ENCODE results near the gene UBXN10. TPM values are rescaled to one million over a fixed set of nuclear protein-coding genes. Genes with fewer than 3 reads are reported as not detected.

Gene UBXN10
- total RNA-seq, 2 experiments from 2014 or later: 0.22 to 0.44 TPM

DNA sequence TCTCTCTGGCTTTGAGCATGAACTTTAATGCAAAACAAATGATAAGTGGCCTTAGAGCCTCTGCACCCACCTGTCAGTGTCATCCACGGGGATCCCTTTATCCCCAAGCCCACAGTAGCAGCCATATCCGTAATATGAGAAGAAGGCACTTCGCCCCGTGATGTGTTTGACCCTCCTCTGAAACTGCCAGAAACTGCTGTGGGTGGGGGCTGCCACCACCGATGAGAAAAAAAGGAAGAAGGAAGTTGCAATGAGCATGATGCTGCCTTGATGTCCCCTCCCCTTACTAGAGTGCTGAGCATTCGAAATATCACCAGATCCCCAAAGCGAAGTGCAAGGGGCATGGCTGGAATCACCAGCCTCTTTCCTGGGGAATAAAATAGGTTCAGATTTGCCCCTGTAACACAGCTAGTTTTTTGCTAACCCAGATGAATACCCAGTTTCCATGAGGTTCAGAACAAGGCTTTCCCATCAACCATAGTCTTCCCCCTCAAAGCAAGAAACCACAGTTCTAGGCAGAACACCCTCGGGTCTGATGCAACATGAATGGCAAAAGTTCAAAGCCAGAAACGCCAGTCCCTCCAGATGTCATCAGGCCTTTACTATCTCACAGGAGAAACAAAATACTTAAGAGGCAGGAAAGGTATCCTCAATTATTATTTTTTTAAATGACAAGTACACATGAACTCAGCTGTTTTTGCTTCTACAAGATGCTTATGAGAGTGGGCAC, 10.8 kb upstream of the UBXN10 start:
- ATAC-seq (ENCODE audit: poor library complexity) (no peak), DNase-seq (no peak)
- no peak overlapping the region for H3K4me3 Mint-ChIP-seq
- CTCF ChIA-PET: no interaction called here
- no peaks in the 10 kb centered on the region for H3K36me3 Mint-ChIP-seq (ENCODE audit: low read depth)
- H3K27me3 Mint-ChIP-seq: no peaks in the 10 kb centered on the region
- Histone ChIP-seq H3K4me1 (ENCODE audit: insufficient read depth, low read length) (peaks cover 14% of the 10 kb centered on the region), H3K27me3 (ENCODE audit: control insufficient read depth in 1 of 2, insufficient read depth in 2 of 2, low read length in 2 of 2) (no peaks in the 10 kb centered on the region), H3K4me3 (ENCODE audit: low read length) (no peak overlapping the region), H3K36me3 (ENCODE audit: insufficient read depth, low read length) (no peaks in the 10 kb centered on the region), H3K27ac (ENCODE audit: low read depth in 1 of 2, low read length in 2 of 2) (no peak overlapping the region), H3K9me3 (ENCODE audit: control insufficient read depth in 1 of 2, insufficient read depth in 1 of 2, low read length in 2 of 2) (peaks cover 0 to 10% of the 10 kb centered on the region in 2 experiments)
- POLR2A ChIA-PET: no interaction called here
- H3K9me3 Mint-ChIP-seq: no peaks in the 10 kb centered on the region
- peaks cover 5% of the 10 kb centered on the region for H3K4me1 Mint-ChIP-seq (ENCODE audit: low read depth)
- H3K27ac Mint-ChIP-seq: no peak overlapping the region
- intact Hi-C loops (cut with DNase I, micrococcal nuclease): no loop called here
- TF ChIP-seq, protein P1, sequence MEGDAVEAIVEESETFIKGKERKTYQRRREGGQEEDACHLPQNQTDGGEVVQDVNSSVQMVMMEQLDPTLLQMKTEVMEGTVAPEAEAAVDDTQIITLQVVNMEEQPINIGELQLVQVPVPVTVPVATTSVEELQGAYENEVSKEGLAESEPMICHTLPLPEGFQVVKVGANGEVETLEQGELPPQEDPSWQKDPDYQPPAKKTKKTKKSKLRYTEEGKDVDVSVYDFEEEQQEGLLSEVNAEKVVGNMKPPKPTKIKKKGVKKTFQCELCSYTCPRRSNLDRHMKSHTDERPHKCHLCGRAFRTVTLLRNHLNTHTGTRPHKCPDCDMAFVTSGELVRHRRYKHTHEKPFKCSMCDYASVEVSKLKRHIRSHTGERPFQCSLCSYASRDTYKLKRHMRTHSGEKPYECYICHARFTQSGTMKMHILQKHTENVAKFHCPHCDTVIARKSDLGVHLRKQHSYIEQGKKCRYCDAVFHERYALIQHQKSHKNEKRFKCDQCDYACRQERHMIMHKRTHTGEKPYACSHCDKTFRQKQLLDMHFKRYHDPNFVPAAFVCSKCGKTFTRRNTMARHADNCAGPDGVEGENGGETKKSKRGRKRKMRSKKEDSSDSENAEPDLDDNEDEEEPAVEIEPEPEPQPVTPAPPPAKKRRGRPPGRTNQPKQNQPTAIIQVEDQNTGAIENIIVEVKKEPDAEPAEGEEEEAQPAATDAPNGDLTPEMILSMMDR (IDR thresholded peaks at IDR 0.05): no peak

DNA sequence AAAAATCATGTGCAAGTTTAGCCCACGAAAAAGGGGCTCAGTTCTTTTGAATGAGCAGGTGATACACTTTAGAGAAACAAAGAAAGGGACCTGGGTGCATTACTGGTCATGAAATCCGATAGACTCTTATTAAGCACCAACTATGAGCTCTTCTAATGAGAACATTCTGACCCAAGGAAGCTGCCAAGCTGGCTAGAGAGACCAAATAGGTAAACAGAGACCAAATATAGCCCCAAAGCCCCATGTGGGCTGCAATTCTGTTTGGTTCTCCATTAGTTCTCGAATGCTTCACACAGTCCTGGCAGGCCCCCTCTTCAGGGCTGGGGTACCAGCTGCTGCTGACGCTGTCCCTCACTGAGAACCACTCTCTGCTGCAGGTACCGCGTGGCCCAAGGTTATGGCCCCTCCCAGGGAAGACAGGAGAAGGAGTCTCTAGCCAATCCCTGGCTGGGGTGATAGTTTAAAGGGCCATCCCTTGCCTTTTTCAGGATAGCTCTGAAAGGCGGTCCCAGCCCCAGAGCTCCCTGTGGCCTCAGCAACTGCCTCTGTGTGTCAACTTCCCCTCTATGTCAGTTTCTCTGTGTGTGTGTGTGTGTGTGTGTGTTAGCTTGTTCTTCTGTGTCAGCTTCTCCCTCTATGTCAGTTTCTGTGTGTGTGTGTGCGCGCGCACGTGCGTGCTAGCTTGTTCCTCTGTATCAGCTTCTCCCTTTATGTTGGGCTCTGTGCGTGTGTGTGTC, 7.1 kb upstream of the UBXN10 start:
- Histone ChIP-seq H3K27ac (ENCODE audit: low read depth in 1 of 2, low read length in 2 of 2) (no peak overlapping the region), H3K36me3 (ENCODE audit: insufficient read depth, low read length) (no peaks in the 10 kb centered on the region), H3K9me3 (ENCODE audit: control insufficient read depth in 1 of 2, insufficient read depth in 1 of 2, low read length in 2 of 2) (peaks cover 0 to 9% of the 10 kb centered on the region in 2 experiments), H3K4me3 (ENCODE audit: low read length) (no peak overlapping the region), H3K4me1 (ENCODE audit: insufficient read depth, low read length) (no peaks in the 10 kb centered on the region), H3K27me3 (ENCODE audit: control insufficient read depth in 1 of 2, insufficient read depth in 2 of 2, low read length in 2 of 2) (no peaks in the 10 kb centered on the region)
- CTCF ChIA-PET: interaction anchor here (0.9 kb wide), 1 partner anchor 17 kb away, joined by 3 read pairs; no protein-coding TSS in a partner anchor
- POLR2A ChIA-PET: no interaction called here
- Mint-ChIP-seq H3K36me3 (ENCODE audit: low read depth) (no peaks in the 10 kb centered on the region), H3K4me3 (no peak overlapping the region), H3K27me3 (no peaks in the 10 kb centered on the region), H3K4me1 (ENCODE audit: low read depth) (peaks cover 6% of the 10 kb centered on the region), H3K27ac (no peak overlapping the region), H3K9me3 (no peaks in the 10 kb centered on the region)
- DNase-seq: no peak
- no peak for ATAC-seq (ENCODE audit: poor library complexity)
- intact Hi-C loops (cut with DNase I, micrococcal nuclease): no loop called here
- TF ChIP-seq, protein P1 (IDR thresholded peaks at IDR 0.05): no peak

DNA sequence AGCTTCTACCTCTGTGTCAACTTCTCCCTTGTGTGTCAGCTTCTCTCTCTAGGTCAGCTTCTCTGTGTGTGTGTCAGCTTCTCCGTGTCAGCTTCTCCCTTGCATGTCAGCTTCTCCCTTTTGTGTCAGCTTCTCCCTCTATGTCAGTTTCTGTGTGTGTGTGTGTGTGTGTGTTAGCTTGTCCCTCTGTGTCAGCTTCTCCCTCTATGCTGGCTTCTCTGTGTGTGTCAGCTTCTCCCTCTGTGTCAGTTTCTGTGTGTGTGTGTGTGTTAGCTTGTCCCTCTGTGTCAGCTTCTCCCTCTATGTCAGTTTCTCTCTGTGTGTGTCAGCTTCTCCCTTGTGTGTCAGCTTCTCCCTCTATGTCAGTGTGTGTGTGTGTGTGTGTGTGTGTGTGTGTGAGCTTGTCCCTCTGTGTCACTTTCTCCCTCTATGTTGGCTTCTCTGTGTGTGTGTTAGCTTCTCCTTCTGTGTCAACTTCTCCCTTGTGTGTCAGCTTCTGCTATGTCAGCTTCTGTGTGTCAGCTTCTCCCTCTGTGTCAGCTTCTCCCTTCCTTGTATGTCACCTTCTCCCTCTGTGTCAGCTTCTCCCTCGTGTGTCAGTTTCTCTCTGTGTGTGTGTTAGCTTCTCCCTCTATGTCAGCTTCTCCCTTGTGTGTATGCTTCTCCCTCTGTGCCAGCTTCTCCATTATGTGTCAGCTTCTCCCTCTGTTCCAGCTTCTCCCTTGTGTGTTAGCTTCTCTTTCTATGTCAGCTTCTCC, 6.3 kb upstream of the UBXN10 start:
- no peaks in the 10 kb centered on the region for H3K27me3 ChIP-seq (ENCODE audit: control insufficient read depth in 1 of 2, insufficient read depth in 2 of 2, low read length in 2 of 2)
- Mint-ChIP-seq H3K4me1 (ENCODE audit: low read depth) (peaks cover 10% of the 10 kb centered on the region), H3K4me3 (no peak overlapping the region), H3K9me3 (no peaks in the 10 kb centered on the region), H3K27ac (no peak overlapping the region), H3K36me3 (ENCODE audit: low read depth) (no peaks in the 10 kb centered on the region), H3K27me3 (no peaks in the 10 kb centered on the region)
- CTCF ChIA-PET: interaction anchor here (0.9 to 1.2 kb wide), 2 partner anchors 16 to 27 kb away, joined by 3 to 4 read pairs; no protein-coding TSS in a partner anchor
- H3K27ac ChIP-seq (ENCODE audit: low read depth in 1 of 2, low read length in 2 of 2): no peak overlapping the region
- H3K9me3 ChIP-seq (ENCODE audit: control insufficient read depth in 1 of 2, insufficient read depth in 1 of 2, low read length in 2 of 2): peaks cover 0 to 9% of the 10 kb centered on the region in 2 experiments
- TF ChIP-seq, protein P1 (IDR thresholded peaks at IDR 0.05): no peak
- ATAC-seq (ENCODE audit: poor library complexity) (no peak), DNase-seq (no peak)
- H3K4me1 ChIP-seq (ENCODE audit: insufficient read depth, low read length): peaks cover 3% of the 10 kb centered on the region
- no peak overlapping the region for H3K4me3 ChIP-seq (ENCODE audit: low read length)
- no peaks in the 10 kb centered on the region for H3K36me3 ChIP-seq (ENCODE audit: insufficient read depth, low read length)
- intact Hi-C loops (cut with DNase I, micrococcal nuclease): no loop called here
- POLR2A ChIA-PET: interaction anchor here (1.0 kb wide), 1 partner anchor 8 kb away, joined by 3 read pairs; no protein-coding TSS in a partner anchor

All from CD4-positive, alpha-beta T cell (primary cell).